Upper lobe of right lung (tissue), 1 donor: Measurements from ENCODE around the gene CDK5RAP3. TPM values are rescaled to one million over a fixed set of nuclear protein-coding genes. Genes with fewer than 3 reads are reported as not detected.
"Not testable (repeated sequence)": the region's sequence is repeated elsewhere in the genome, so short reads cannot be mapped to it uniquely, and the experiment has no call there.

Experiments
- ATAC-seq: fragments of 200-7000 bp; cut with Tn5 transposase; one replicate; pipeline ENCODE4 v1.9.1; 2020; ENCODE audit warnings: mild to moderate bottlenecking, moderate library complexity
- DNase-seq: peaks from one replicate; pipeline ENCODE4 v3.0.0-alpha.2; 2020
- H3K27ac ChIP-seq: fragments of 200-600 bp; one replicate; pipeline ENCODE4 v1.8.0; 2022
- H3K27me3 ChIP-seq: fragments of 200-600 bp; one replicate; pipeline ENCODE4 v1.8.0; 2022; ENCODE audit warnings: mild to moderate bottlenecking
- H3K36me3 ChIP-seq: fragments of 200-600 bp; one replicate; pipeline ENCODE4 v1.8.0; 2022
- H3K4me1 ChIP-seq: fragments of 200-600 bp; one replicate; pipeline ENCODE4 v1.8.0; 2022
- H3K4me3 ChIP-seq: fragments of 200-600 bp; one replicate; pipeline ENCODE4 v1.8.0; 2022; ENCODE audit warnings: mild to moderate bottlenecking
- H3K9me3 ChIP-seq: fragments of 200-600 bp; one replicate; pipeline ENCODE4 v1.8.0; 2022
- intact Hi-C: fragments of 100-400 bp; cut with DNase I; formaldehyde crosslinking; loops from one replicate; pipeline ENCODE4 v1.11.0; 2022
- total RNA-seq: library from RNA; stranded (reverse); fragmentation: NEBNext Ultra II Directional; extraction: Animal tissue kit (Norgen Biotek cat#: 25700); gene quantifications from one replicate; pipeline ENCODE4 v1.2.1, GENCODE V29; 2021
- TF ChIP-seq, protein P1 (sequence below): fragments of 200-600 bp; IDR thresholded peaks from one replicate; pipeline ENCODE4 v1.8.0; 2022; ENCODE audit warnings: antibody characterized with exemption
- donor health status: DM: no; HTN: yes; CAD: no; lungs with severe emphysema.

CDK5RAP3 gene
- total RNA-seq, 1 donor from 2014 or later: 140 TPM

DNA sequence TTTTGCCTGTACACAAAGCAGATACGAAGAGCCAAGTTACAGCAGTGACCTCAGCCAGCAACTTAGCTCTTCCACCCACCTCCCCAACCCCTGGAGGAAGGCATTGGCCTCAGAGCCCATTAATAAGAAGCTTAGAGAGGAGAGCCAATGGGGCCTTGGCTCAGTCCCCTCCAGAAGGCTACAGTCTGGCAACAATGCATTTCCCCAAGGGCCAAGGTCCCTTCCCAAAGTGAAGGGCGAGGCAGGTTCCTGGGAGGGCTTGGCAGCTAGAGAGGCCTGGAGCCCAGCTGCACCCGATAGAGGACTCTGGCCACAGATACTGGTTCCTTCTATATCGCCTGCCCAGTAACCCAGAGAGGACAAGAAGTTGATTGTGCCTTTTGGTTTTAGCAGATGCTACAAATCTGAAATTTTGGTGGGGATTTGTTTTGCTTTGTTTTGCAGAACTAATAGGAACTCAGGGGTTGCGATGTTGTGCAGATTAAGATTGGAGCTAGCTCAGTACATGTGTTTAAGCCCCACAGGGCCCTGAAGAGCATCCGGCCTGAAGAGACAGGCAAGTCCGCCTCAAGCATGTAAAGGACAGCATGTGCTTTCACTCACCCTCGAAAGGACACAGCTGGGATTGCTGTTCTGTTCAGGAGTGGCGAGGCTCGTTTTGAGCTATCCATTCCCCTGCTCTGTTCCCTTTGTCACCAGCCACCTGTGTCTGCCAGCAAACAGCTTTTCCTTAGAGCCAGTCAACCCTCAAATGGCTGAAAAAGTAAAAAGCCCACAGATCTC lies 41.5 kb upstream of the CDK5RAP3 start:
- Histone ChIP-seq H3K9me3 (no peaks in the 10 kb centered on the region), H3K4me1 (no peaks in the 10 kb centered on the region), H3K27ac (no peak overlapping the region), H3K36me3 (peaks cover 44% of the 10 kb centered on the region), H3K4me3 (no peak overlapping the region), H3K27me3 (no peaks in the 10 kb centered on the region)
- no peak for ATAC-seq
- TF ChIP-seq, protein P1, sequence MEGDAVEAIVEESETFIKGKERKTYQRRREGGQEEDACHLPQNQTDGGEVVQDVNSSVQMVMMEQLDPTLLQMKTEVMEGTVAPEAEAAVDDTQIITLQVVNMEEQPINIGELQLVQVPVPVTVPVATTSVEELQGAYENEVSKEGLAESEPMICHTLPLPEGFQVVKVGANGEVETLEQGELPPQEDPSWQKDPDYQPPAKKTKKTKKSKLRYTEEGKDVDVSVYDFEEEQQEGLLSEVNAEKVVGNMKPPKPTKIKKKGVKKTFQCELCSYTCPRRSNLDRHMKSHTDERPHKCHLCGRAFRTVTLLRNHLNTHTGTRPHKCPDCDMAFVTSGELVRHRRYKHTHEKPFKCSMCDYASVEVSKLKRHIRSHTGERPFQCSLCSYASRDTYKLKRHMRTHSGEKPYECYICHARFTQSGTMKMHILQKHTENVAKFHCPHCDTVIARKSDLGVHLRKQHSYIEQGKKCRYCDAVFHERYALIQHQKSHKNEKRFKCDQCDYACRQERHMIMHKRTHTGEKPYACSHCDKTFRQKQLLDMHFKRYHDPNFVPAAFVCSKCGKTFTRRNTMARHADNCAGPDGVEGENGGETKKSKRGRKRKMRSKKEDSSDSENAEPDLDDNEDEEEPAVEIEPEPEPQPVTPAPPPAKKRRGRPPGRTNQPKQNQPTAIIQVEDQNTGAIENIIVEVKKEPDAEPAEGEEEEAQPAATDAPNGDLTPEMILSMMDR: no peak
- no peak for DNase-seq
- intact Hi-C loops: no loop called here

DNA sequence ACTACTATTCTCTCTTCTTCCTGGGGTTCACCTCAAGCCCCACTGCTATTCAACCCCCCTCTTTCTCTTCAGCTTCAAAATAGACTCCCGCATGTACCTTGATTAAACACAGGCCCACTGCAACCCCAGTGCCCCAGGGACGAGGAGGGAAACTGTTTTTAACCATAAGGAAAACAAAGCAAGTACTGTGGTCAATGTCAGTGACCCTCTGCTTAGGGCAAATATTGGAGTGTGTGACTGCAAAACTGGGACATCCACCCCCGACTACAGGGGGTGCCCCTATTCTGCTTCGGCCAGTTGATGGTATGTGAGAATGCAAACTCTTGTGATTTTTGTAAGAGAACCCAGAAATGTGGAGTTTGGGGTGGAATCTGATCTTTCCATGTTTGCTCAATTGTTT lies 39.1 kb upstream of the CDK5RAP3 start:
- intact Hi-C loops: no loop called here
- no peaks in the 10 kb centered on the region for H3K4me1 ChIP-seq
- peaks cover 23% of the 10 kb centered on the region for H3K36me3 ChIP-seq
- no peaks in the 10 kb centered on the region for H3K9me3 ChIP-seq
- H3K27me3 ChIP-seq: no peaks in the 10 kb centered on the region
- H3K4me3 ChIP-seq: no peak overlapping the region
- no peak overlapping the region for H3K27ac ChIP-seq
- DNase-seq (no peak), ATAC-seq (no peak)
- TF ChIP-seq, protein P1: no peak

DNA sequence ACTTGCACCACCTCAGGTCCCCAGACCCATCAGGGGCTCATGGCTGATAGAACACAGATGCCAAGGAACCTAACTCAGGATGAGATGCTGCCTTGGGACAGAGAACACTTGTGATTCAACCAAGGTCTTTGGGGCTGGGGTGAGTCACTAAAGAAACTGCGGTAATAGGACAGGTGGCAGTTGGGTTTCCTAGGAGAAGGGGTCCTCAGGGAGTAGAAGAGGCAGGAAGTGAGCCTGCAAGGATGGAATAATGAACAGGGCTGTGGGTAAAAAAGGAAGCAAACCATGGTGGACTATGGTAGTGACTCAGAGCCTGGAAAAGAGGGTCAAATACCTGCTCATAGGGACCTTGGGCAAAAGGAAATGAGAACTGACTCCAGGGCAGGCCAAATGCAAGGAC lies 36.1 kb upstream of the CDK5RAP3 start:
- H3K9me3 ChIP-seq: no peaks in the 10 kb centered on the region
- no peak for ATAC-seq
- no peak overlapping the region for H3K4me3 ChIP-seq
- no peaks in the 10 kb centered on the region for H3K27me3 ChIP-seq
- TF ChIP-seq, protein P1: no peak
- H3K36me3 ChIP-seq: no peaks in the 10 kb centered on the region
- no peak for DNase-seq
- H3K27ac ChIP-seq: no peak overlapping the region
- H3K4me1 ChIP-seq: no peaks in the 10 kb centered on the region
- intact Hi-C loops: no loop called here

DNA sequence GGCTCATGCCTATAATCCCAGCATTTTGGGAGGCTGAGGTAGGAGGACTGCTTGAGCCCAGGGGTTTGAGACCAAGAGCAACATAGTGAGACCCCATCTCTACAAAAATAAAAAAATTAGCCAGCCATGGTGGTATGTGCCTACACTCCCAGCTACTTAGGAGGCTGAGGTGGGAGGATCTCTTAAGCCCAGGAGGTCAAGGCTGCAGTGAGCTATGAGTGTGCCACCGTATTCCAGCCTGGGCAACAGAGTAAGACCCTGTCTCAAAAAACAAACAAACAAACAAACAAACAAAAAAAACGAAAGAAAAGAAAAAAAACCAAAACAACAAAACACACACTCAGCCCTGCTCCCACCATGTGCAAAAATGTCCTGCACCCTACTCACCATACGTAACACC lies 35.4 kb upstream of the CDK5RAP3 start:
- H3K27ac ChIP-seq, intact Hi-C loops, H3K36me3 ChIP-seq, H3K9me3 ChIP-seq, ATAC-seq, H3K4me3 ChIP-seq, H3K4me1 ChIP-seq, DNase-seq, H3K27me3 ChIP-seq: not testable (repeated sequence)

DNA sequence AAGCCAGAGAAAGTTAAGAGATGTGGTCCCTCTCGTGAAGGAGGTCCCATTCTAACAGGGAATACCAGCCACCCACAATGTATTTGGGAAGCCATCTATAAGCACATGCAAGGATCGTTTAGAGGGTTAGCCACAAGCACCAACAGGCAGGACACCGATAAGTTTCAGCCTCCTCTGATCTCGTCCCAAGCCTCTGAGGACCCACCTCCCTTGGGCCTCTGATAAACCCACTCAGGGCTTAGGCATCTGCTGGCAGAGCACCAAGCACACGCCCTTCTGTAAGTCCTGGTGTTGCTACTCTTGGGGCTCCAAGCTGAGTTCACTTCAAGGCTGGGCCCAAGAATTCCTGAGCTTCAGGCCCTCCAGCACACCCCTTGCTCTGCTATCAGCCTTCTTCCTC lies 35.0 kb upstream of the CDK5RAP3 start:
- ATAC-seq (peak; percentile 26), DNase-seq (no peak)
- Histone ChIP-seq H3K9me3 (no peaks in the 10 kb centered on the region), H3K27ac (no peak overlapping the region), H3K27me3 (no peaks in the 10 kb centered on the region), H3K36me3 (no peaks in the 10 kb centered on the region), H3K4me1 (peaks cover 5% of the 10 kb centered on the region), H3K4me3 (no peak overlapping the region)
- intact Hi-C loops: no loop called here
- TF ChIP-seq, protein P1: no peak

DNA sequence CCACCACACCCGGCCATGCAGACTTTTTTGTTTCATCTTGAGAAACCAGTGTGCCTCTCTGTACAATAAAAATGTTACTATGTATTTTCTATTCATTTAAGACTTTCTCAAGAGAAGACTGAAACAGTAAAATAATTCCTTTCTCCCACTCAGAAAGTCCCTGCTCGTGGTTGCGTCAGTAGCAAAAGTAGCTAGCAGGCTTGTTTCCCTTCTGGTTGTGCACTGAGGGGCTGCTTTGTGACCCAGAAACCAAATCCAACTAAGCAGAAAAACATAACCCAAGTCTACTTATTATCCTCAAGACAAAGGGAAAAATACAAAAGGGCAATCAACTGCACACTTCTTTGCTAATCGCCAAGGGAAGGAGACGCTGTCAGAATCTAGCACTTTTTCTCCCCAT lies 33.0 kb upstream of the CDK5RAP3 start:
- ATAC-seq (no peak), DNase-seq (no peak)
- Histone ChIP-seq H3K9me3 (no peaks in the 10 kb centered on the region), H3K36me3 (no peaks in the 10 kb centered on the region), H3K27ac (no peak overlapping the region), H3K4me1 (peaks cover 16% of the 10 kb centered on the region), H3K27me3 (no peaks in the 10 kb centered on the region), H3K4me3 (no peak overlapping the region)
- TF ChIP-seq, protein P1: no peak
- intact Hi-C loops: no loop called here
